Panc1 (cell line): ENCODE measurements around the gene FGF5. TPM values are rescaled to one million over a fixed set of nuclear protein-coding genes. Genes with fewer than 3 reads are reported as not detected.

Source experiments
- ATAC-seq: fragments of 200-7000 bp; cut with Tn5 transposase; 2 replicates; pipeline ENCODE4 v1.9.1; 2020; ENCODE audit warnings: mild to moderate bottlenecking, moderate library complexity
- BruUV-seq: library from RNA; stranded (reverse); fragments of 400-500 nt; replicated peaks from 2 replicates; lab custom pipeline; 2021; lab: Mats Ljungman, UMichigan
- CTCF ChIA-PET: fragments of 300-600 bp; sonication (Branson Sonifier 250); formaldehyde crosslinking; loops from one replicate; lab custom pipeline; 2022; ENCODE audit warnings: antibody characterized with exemption; lab: Charles Lee
- POLR2A ChIA-PET: fragments of 300-600 bp; sonication (Branson Sonifier 250); formaldehyde crosslinking; loops from one replicate; lab custom pipeline; 2022; ENCODE audit warnings: antibody characterized with exemption; lab: Charles Lee
- DNase-seq: peaks from one replicate; pipeline ENCODE4 v3.0.0-alpha.2; 2010; ENCODE audit warnings: low read depth, low spot score
- H3K27ac ChIP-seq: 2 replicates; pipeline ENCODE4 v1.5.1; 2011; ENCODE audit warnings: mild to moderate bottlenecking, low read length, inconsistent platforms
- H3K27me3 ChIP-seq: fragments of 200-500 bp; sonication (Bioruptor generic); 2 replicates; pipeline ENCODE4 v1.6.0; 2014; ENCODE audit warnings: low read length, inconsistent platforms; ENCODE audit not compliant: control insufficient read depth, insufficient read depth
- H3K36me3 ChIP-seq: fragments of 200-500 bp; sonication (Bioruptor generic); 2 replicates; pipeline ENCODE4 v1.5.1; 2014; ENCODE audit warnings: inconsistent platforms, mild to moderate bottlenecking, low read length, moderate library complexity; ENCODE audit not compliant: control insufficient read depth, insufficient read depth
- H3K4me1 ChIP-seq: 2 replicates; pipeline ENCODE4 v1.5.1; 2011; ENCODE audit warnings: inconsistent platforms, mild to moderate bottlenecking, low read length, moderate library complexity; ENCODE audit not compliant: control insufficient read depth, insufficient read depth
- H3K4me3 ChIP-seq, 2 experiments: 2 replicates each; pipeline ENCODE4 v1.5.1; 2011 to 2012; ENCODE audit warnings: low read depth in 2 of 2, low read length in 2 of 2, mild to moderate bottlenecking in 2 of 2, inconsistent platforms in 1 of 2, moderate library complexity in 1 of 2
- H3K9me3 ChIP-seq: fragments of 200-500 bp; sonication (Bioruptor generic); 2 replicates; pipeline ENCODE4 v1.5.1; 2014; ENCODE audit warnings: low read depth, mild to moderate bottlenecking, inconsistent platforms, low read length, moderate library complexity; ENCODE audit not compliant: control insufficient read depth, insufficient read depth
- CTCF ChIP-seq: fragments of 450-650 bp; IDR thresholded peaks from 2 replicates; pipeline ENCODE4 v1.5.1; 2017; ENCODE audit warnings: mild to moderate bottlenecking
- POLR2AphosphoS5 ChIP-seq: IDR thresholded peaks from 2 replicates; pipeline ENCODE4 v1.6.1; 2012; ENCODE audit warnings: mild to moderate bottlenecking, low read depth, low read length, moderate library complexity
- REST ChIP-seq, 2 experiments: IDR thresholded peaks; 2 replicates each; pipeline ENCODE4 v1.6.1; 2011 to 2012; ENCODE audit warnings: low read depth in 2 of 2, control low read depth in 1 of 2, low read length in 1 of 2, mild to moderate bottlenecking in 1 of 2, moderate library complexity in 1 of 2; ENCODE audit not compliant: insufficient read depth in 1 of 2
- SIN3A ChIP-seq: IDR thresholded peaks from 2 replicates; pipeline ENCODE4 v1.6.1; 2012; ENCODE audit warnings: low read depth, mild to moderate bottlenecking, low read length, moderate library complexity, borderline replicate concordance; ENCODE audit not compliant: insufficient read depth
- TCF7L2 ChIP-seq: IDR thresholded peaks from 2 replicates; pipeline ENCODE4 v1.6.1; 2011; ENCODE audit warnings: mild to moderate bottlenecking, low read depth, low read length, inconsistent platforms
- in situ Hi-C: cut with HindIII; loops from 2 replicates; pipeline ENCODE4 v1.10.0; 2016; ENCODE audit warnings: low sequenced_read_pairs, low pct_unique_long_range_greater_than_20kb
- intact Hi-C: fragments of 100-400 bp; cut with micrococcal nuclease; formaldehyde crosslinking; loops from one replicate; pipeline ENCODE4 v1.10.0; 2022; ENCODE audit not compliant: unreplicated experiment
- total RNA-seq: library from RNA; stranded (reverse); gene quantifications from one replicate; pipeline ENCODE4 v1.2.1, GENCODE V29; 2021; ENCODE audit not compliant: unreplicated experiment

FGF5 gene
- total RNA-seq, 1 experiment from 2014 or later = 1.3 TPM

- Histone ChIP-seq H3K4me3 (no peak overlapping the region), H3K9me3 (no peaks in the 10 kb centered on the region), H3K4me1 (no peaks in the 10 kb centered on the region), H3K27me3 (no peaks in the 10 kb centered on the region), H3K27ac (no peak overlapping the region), H3K36me3 (no peaks in the 10 kb centered on the region)
- ATAC-seq = no peak
- intact Hi-C loops = no loop called here
- CTCF ChIA-PET = no interaction called here
- in situ Hi-C loops = no loop called here
- no peak for DNase-seq
- TF ChIP-seq TCF7L2 (no peak), CTCF (no peak), REST (IDR thresholded peaks at IDR 0.05; ENCODE audit: insufficient read depth in 1 of 2, low read depth in 2 of 2, low read length in 1 of 2) (no peak), POLR2AphosphoS5 (no peak), SIN3A (no peak)
- no TSS peak for BruUV-seq
- POLR2A ChIA-PET = no interaction called here
These were observed 8.6 kb upstream of the FGF5 start for GRCh38 chr4:80257851-80258250.

GRCh38 chr4:80259012-80259411 lies 7.5 kb upstream of the FGF5 start:
- no peaks in the 10 kb centered on the region for H3K9me3 ChIP-seq
- no peak overlapping the region for H3K27ac ChIP-seq
- H3K36me3 ChIP-seq = no peaks in the 10 kb centered on the region
- no peak for ATAC-seq
- H3K4me1 ChIP-seq = no peaks in the 10 kb centered on the region
- CTCF ChIA-PET = no interaction called here
- DNase-seq = no peak
- intact Hi-C loops = no loop called here
- in situ Hi-C loops = no loop called here
- BruUV-seq = no TSS peak
- POLR2A ChIA-PET = interaction anchor here (0.6 kb wide), 1 partner anchor 194 kb away, joined by 3 read pairs; no protein-coding TSS in a partner anchor
- no peak overlapping the region for H3K4me3 ChIP-seq
- no peak for TF ChIP-seq REST (IDR thresholded peaks at IDR 0.05; ENCODE audit: insufficient read depth in 1 of 2, low read depth in 2 of 2, low read length in 1 of 2)
- TF ChIP-seq SIN3A = no peak
- no peak for TF ChIP-seq CTCF
- no peak for TF ChIP-seq TCF7L2
- TF ChIP-seq POLR2AphosphoS5 = no peak
- no peaks in the 10 kb centered on the region; the same call in 1 of the 2 replicates for H3K27me3 ChIP-seq
